HepG2 (cell line): Measurements from ENCODE around the gene FECH.

ENCODE experiments used
- FOXK2 ChIP-seq: fragments of 450-650 bp; IDR thresholded peaks from 2 replicates; pipeline ENCODE4 v1.6.1; 2016
- GABPA ChIP-seq, 2 experiments: IDR thresholded peaks; 2 replicates each; pipeline ENCODE4 v1.6.1; 2011 to 2016; ENCODE audit warnings: low read depth in 2 of 2, low read length in 1 of 2, missing biosample characterization in 1 of 2, missing genetic modification characterization in 1 of 2
- GFI1 ChIP-seq: sonication (generic); formaldehyde crosslinking; IDR thresholded peaks from 2 replicates; pipeline ENCODE4 v1.5.0; 2020; ENCODE audit warnings: missing genetic modification reagents, mild to moderate bottlenecking, borderline replicate concordance
- IKZF4 ChIP-seq: sonication (generic); formaldehyde crosslinking; IDR thresholded peaks from 2 replicates; pipeline ENCODE4 v1.5.1; 2020; ENCODE audit warnings: borderline replicate concordance, mild to moderate bottlenecking, low read depth, missing genetic modification reagents; ENCODE audit errors: not compliant biosample characterization
- PCBP1 ChIP-seq: fragments of 200-400 bp; formaldehyde crosslinking; IDR thresholded peaks from 2 replicates; pipeline ENCODE4 v1.6.1; 2017; ENCODE audit warnings: mild to moderate bottlenecking, low read depth, low read length, borderline replicate concordance
- PHF21A ChIP-seq: sonication (generic); formaldehyde crosslinking; IDR thresholded peaks from 2 replicates; pipeline ENCODE4 v1.5.0; 2020; ENCODE audit warnings: mild to moderate bottlenecking, missing genetic modification reagents
- ZNF138 ChIP-seq: sonication (generic); formaldehyde crosslinking; IDR thresholded peaks from 2 replicates; pipeline ENCODE4 v1.5.0; 2020; ENCODE audit warnings: mild to moderate bottlenecking, low read depth, missing genetic modification reagents
- ZNF225 ChIP-seq: sonication (generic); formaldehyde crosslinking; IDR thresholded peaks from 2 replicates; pipeline ENCODE4 v1.4.0; 2020; ENCODE audit warnings: mild to moderate bottlenecking, missing genetic modification reagents
- TF ChIP-seq, protein P1 (sequence below): IDR thresholded peaks from 2 replicates; pipeline ENCODE4 v1.6.1; 2012; ENCODE audit warnings: inconsistent platforms

DNA sequence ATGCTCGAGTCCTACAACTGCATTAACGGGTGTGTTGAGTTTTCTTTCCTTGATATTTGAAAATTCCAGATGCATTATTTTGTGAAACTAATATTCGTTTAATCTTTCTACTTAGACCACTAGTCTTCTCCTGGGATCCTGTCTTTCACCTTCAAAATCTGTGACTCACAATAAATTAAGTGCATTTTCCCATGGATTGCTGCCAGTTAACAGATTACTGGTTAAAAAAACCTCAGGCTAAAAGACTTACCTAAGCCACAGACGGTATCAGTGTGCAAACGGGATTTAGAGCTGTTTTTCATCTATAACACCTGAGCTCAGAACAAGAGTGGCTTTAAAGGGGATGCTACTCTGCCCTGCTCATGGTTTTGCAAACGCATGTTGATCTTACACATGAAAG, 10.2 kb downstream of the FECH start:
- TF ChIP-seq ZNF225 (CRISPR knock-in tag) (no peak), IKZF4 (no peak), FOXK2 (no peak), ZNF138 (CRISPR knock-in tag) (no peak), GABPA (IDR thresholded peaks at IDR 0.05; ENCODE audit: low read depth, low read length) (no peak), GABPA (CRISPR knock-in tag; IDR thresholded peaks at IDR 0.05; ENCODE audit: low read depth) (no peak), PCBP1 (no peak), GFI1 (CRISPR knock-in tag) (no peak), PHF21A (CRISPR knock-in tag) (no peak)
- TF ChIP-seq, protein P1, sequence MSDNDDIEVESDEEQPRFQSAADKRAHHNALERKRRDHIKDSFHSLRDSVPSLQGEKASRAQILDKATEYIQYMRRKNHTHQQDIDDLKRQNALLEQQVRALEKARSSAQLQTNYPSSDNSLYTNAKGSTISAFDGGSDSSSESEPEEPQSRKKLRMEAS: no peak
